ENCODE results near the gene GRIN3B.

- no peak for TF ChIP-seq POLR2AphosphoS5 (IDR thresholded peaks at IDR 0.05; ENCODE audit: borderline replicate concordance, low read depth, low read length)
- no peak for TF ChIP-seq EZH2 (IDR thresholded peaks at IDR 0.05)
- TF ChIP-seq FOXP2 (optimal IDR thresholded peaks at IDR 0.05; ENCODE audit: control extremely low read depth, extremely low read length, insufficient read depth) = no peak
These were observed 645 bp downstream of the GRIN3B start for GRCh38 chr19:1000591-1001537.

Measured in SK-N-MC (cell line).